Astrocyte of the cerebellum (primary cell): ENCODE data around the gene OLFM3.

Source experiments
- DNase-seq: peaks from one replicate; pipeline ENCODE4 v3.0.0-alpha.2; 2011; ENCODE audit warnings: low read depth
- H3K4me3 ChIP-seq: 2 replicates; pipeline ENCODE4 v1.5.1; 2011; ENCODE audit warnings: mild to moderate bottlenecking, low read depth, low read length, moderate library complexity
- in situ Hi-C: cut with HindIII; loops from 2 replicates; pipeline ENCODE4 v1.10.0; 2017; ENCODE audit warnings: low sequenced_read_pairs
- TF ChIP-seq, protein P1 (sequence below): IDR thresholded peaks from 2 replicates; pipeline ENCODE4 v1.5.1; 2012; ENCODE audit warnings: low read length, low read depth, moderate library complexity, mild to moderate bottlenecking; ENCODE audit errors: missing control alignments

Gene OLFM3

DNA sequence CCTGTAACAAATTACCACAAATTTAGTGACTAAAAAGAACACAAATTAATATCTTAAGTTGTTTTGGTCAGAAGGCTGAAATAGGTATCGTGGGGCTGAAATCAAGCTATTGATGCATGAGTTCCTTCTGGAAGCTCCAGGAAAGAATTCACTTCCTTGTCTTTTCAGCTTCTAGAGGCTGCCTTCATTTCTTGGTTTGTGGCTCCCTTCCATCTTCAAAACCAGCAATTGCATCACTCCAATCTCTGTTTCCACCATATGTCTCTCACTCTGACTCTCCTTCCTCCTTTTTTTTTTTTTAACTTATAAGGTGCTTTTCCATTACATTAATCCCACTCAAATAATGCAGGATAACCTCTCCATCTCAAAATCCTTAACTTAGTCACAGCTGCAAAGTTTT lies 78.4 kb downstream of the OLFM3 start:
- no peak for DNase-seq
- in situ Hi-C loops: no loop called here
- TF ChIP-seq, protein P1, sequence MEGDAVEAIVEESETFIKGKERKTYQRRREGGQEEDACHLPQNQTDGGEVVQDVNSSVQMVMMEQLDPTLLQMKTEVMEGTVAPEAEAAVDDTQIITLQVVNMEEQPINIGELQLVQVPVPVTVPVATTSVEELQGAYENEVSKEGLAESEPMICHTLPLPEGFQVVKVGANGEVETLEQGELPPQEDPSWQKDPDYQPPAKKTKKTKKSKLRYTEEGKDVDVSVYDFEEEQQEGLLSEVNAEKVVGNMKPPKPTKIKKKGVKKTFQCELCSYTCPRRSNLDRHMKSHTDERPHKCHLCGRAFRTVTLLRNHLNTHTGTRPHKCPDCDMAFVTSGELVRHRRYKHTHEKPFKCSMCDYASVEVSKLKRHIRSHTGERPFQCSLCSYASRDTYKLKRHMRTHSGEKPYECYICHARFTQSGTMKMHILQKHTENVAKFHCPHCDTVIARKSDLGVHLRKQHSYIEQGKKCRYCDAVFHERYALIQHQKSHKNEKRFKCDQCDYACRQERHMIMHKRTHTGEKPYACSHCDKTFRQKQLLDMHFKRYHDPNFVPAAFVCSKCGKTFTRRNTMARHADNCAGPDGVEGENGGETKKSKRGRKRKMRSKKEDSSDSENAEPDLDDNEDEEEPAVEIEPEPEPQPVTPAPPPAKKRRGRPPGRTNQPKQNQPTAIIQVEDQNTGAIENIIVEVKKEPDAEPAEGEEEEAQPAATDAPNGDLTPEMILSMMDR: no peak
- H3K4me3 ChIP-seq: no peak overlapping the region

DNA sequence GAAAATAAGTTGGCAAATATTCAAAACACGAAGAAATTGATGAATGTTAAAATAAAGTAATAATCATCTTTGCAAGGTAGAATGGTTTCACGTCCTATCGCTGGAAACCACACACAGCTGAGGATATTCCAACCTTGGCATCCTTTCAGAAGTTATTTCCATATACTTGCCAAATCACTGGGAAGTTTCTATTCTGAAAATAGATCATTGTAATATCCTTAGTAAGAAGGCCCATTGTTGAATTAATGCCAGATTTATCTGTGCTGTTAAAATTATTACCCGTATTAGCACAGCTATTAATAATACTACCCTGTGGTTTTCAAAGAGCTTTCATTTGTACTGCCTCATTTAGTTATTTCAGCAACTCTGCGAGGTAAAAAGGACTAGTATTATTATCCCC lies 81.1 kb downstream of the OLFM3 start:
- TF ChIP-seq, protein P1: no peak
- no peak overlapping the region for H3K4me3 ChIP-seq
- DNase-seq: no peak
- in situ Hi-C loops: no loop called here

DNA sequence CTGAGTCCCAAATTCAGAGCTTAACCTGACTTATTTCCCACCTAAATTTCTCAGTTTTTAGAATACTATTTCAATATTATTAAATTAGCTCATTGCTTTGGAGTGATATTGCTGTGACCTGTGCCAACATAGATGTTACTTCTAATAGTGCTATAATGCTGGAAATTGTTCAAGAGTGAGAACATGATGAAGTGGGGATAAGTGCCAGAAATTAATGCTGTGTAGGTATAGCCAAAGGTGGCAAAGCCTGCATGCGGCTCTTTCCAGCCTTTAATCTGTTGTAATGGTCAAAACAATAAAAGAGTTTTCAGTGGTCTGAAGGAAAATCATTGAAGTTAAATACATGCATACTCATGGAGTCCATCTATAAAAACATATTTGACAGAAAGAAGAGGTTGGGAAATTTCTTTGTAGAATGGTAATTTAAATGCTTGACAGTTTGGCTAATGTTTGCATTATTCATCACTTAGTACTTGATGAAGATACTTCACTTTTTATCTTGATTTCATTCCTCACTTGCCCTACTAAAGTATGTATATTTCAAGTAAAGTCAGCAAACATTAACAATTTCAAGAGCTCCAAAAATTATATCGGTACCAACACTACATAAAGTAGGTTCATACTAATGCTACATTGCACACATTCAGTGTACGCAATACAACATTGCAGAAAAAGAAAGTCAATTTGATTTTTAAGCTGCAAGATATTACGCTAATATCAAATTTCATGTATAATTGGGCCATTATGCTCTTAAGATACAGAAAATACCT lies 82.1 kb downstream of the OLFM3 start:
- no peak for DNase-seq
- H3K4me3 ChIP-seq: no peak overlapping the region
- in situ Hi-C loops: no loop called here
- TF ChIP-seq, protein P1: no peak

DNA sequence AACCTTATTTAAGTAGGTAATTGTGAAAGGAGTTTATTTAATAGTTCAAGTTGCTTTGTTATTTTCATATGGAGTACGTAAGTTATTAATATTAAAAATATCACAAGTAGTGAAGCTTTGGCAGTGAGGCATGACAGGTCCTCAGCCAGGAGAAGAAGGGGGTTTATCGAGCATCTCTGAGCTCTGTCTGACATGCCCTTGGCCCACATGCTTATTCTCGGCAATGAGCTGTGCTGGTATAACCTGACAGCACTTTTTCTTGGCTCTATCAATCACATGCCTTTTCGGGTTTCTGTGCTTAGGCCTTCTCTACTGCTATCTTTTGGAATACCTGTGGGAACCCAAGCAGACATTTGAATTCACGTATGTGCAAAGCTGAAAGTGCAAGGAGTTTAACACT lies 84.8 kb downstream of the OLFM3 start:
- TF ChIP-seq, protein P1: no peak
- DNase-seq: no peak
- in situ Hi-C loops: no loop called here
- no peak overlapping the region for H3K4me3 ChIP-seq

DNA sequence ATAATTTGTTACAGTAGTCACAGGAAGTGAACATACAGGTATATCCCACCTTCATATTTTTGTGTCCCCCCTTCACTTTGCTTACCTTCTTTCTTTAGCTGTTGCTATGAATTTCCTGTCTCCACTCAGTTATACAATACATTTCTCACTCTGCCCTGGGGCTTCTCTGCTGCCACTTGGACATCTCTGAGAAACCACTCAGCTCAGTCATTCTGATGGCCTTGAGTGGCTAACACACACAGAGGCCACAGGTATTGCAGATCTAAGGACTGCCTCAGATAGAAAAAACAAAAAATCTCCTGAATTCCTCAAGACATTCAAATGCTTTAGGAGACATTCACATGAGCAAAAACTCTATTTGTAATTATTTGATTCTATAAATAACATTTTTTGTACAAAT lies 87.7 kb downstream of the OLFM3 start:
- TF ChIP-seq, protein P1: no peak
- H3K4me3 ChIP-seq: no peak overlapping the region
- DNase-seq: no peak
- in situ Hi-C loops: no loop called here

DNA sequence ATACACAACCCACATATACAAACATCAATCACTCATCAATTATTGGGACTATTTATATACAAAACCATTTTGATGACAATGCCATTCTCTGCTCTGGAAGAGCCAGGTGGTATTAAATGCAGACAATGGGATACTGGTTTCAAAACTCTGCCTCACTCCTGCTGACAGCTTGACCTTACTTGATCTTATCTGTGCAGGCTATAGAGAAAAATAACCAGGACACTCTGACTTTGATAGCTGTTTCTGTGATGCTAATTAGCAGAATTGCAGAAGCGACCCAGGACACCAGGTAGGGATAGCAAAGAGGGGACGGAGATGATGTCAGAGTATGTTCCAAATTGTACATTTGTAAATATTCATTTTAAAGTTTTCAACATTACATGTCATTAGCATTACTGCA lies 89.5 kb downstream of the OLFM3 start:
- no peak overlapping the region for H3K4me3 ChIP-seq
- in situ Hi-C loops: no loop called here
- TF ChIP-seq, protein P1: no peak
- DNase-seq: no peak
